HEK293T (cell line): ENCODE data around the gene LAMA1.

Source experiments
- FOXM1 ChIP-seq: fragments of 450-650 bp; IDR thresholded peaks from 2 replicates; pipeline ENCODE4 v1.6.1; 2017; ENCODE audit warnings: mild to moderate bottlenecking, borderline replicate concordance
- SP1 ChIP-seq: fragments of 450-650 bp; IDR thresholded peaks from 2 replicates; pipeline ENCODE4 v1.6.1; 2017

GRCh38 chr18:6956999-6957398, 160.6 kb downstream of the LAMA1 start:
- TF ChIP-seq FOXM1 (no peak), SP1 (no peak)
